Activated CD4-positive, CD25-positive, alpha-beta regulatory T cell treated with anti-CD3 and anti-CD28 coated beads, Interleukin-2, amount 50 U/mL, for 16 hours (primary cell): ENCODE results near the gene SPATA16.
"Not testable (repeated sequence)": the region's sequence is repeated elsewhere in the genome, so short reads cannot be mapped to it uniquely, and the experiment has no call there.

Source experiments
- DNase-seq: peaks from one replicate; pipeline ENCODE4 v3.0.0-alpha.2; 2020; ENCODE audit warnings: low read depth, low spot score

SPATA16 gene

GRCh38 chr3:173065543-173065981 lies 75.5 kb downstream of the SPATA16 start:
- DNase-seq: no peak

DNA sequence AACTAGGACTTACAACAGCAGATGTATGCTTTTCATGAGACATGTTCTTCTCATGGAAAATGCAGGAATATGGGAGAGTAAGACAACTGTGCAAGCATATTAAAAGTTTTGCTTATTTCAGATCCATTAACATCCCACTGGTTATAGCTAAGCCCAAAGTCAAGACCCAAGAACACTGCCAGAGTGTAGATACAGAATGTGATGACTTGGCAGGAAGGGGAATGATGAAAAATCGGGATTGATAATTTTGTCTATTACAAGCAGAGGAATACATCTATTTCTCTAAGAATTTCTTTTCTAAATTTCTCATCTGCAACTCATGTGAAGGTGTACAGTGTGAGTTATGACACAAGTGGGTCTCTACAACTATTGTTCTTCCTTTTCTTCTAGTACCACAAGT lies 76.4 kb downstream of the SPATA16 start:
- DNase-seq: no peak

GRCh38 chr3:173058229-173058628 lies 82.8 kb downstream of the SPATA16 start:
- no peak for DNase-seq

DNA sequence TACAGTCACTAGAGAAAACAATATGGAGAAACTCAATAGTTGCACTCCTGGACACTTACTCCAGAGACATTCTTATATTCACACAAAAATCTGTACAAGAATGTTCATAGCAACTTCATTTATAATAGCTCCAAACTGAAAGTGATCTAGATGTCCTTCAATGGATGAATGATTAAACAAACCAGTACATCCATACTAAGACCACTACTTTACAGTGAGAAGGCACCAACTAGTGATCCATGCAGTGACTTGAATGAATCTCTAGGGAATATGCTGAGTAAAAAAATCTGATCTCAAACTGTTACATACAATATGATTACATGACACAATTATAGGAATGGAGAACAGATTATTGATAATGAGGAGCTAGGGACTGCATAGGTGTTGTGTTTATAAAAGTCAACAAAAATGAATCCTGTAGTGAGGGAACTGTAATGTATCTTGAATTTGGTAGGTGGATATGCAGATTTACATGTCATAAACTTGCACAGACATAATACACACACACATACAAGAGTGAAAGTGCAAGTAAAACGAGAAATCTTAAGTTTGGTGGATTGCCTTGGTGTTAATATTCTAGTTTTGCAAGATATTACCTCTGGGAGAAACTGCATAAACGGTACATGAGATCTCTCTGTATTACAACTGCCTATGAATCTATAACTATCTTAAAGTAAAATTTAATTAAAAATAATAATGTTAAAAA lies 85.7 kb downstream of the SPATA16 start:
- DNase-seq: no peak

GRCh38 chr3:173049360-173049759 lies 91.7 kb downstream of the SPATA16 start:
- no peak for DNase-seq

DNA sequence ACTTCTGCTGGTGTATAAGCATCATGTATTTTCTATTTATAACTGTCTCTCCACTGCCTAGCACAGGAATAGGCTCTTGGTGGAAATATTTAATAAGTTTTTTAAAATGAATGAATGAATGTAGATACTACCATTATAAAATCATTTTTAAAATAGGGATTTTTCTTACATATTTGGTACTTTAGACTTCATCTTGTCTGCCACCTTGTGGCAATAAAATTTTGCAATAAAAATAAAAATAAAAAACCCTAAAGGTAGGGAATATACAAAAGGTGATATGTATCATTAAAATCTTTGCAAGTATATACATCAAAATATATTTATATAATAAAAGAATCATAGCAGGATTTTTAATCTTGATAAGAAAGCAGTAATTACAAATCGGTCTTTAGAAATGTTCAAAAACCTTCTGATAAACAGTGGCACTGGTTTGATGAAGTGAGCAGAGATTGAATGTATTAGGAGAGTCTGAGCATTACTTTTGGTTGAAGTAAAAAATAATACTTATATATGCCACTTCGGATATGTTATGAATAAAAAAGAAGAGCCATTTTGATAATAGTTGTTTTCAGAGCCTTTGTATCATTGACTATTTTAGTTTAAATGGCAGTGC lies 95.2 kb downstream of the SPATA16 start:
- no peak for DNase-seq

GRCh38 chr3:173044998-173045397 lies 96.0 kb downstream of the SPATA16 start:
- no peak for DNase-seq

- DNase-seq: no peak
Observed at GRCh38 chr3:173043757-173044156, 97.3 kb downstream of the SPATA16 start.

DNA sequence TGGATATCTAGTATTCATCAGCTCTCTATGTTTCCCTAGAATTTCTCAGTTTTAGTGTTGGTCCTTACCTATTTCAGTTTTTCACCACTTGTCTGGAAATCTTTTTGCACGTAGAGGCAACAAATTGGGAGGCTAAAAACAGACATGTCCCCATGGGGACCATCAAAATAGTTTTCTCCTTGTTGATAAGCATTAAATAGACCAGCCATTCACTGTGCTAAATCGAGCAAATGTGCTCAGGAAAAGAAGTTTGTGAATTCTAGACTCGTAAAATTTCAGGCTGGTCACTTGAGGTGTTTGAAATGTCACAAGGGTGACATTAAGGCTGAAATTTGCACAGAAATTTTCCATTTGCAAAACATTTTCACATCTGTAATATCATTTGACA lies 102.6 kb downstream of the SPATA16 start:
- no peak for DNase-seq

GRCh38 chr3:173037840-173038483 lies 103.1 kb downstream of the SPATA16 start:
- DNase-seq: no peak

DNA sequence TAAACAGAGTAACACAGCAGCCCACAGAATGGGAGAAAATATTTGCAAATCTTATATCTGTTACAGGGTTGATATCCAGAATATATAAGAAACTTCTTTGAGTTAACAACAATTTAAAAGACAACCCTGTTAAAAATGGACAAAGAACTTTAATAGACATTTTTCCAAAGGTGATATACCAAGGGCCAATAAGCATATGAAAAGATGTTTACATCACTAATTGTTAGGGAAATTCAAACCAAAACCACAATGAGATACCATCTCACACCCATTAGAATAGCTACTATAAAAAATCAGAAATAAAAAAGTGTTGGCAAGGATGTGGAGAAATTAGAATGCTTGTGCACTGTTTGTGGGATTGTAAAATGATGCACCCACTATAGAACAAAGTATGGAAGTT lies 110.8 kb downstream of the SPATA16 start:
- no peak for DNase-seq

DNA sequence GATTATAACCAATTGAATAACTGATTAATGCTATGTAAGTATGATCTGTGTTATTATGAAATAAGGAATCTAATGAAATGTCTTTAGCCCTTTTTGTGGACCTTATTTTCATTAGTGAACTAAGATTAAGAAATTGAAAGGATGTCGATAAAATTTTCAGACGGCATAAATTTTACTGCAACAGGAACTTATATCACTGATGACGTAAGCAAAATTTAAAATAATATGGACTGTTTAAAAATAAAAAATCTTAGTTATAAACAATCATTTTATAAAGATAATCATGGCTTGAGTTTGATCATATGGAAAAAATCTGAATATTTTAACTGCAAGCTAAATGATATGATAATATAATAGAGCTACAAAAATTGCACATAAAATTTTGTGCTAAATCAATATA lies 112.7 kb downstream of the SPATA16 start:
- DNase-seq: no peak

DNA sequence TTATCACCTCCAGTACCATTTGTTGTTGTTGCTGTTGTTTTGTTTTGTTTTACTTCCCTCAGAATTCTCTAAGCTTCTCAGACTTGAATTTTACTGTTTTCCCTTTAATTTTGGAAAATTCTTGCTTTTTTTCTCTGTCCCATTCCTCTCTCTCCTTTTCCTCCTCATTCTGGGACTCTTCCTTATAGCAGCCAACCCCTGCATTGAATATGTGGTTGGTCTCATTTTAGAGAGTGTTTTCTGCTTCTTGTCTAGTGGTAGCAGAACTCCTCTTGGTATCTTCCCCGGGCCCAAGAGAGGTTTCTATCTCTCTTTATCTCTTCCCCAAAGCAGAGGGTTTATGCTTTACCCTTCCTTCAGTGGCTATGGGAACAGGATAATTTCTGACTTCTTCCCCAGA lies 113.6 kb downstream of the SPATA16 start:
- no peak for DNase-seq

DNA sequence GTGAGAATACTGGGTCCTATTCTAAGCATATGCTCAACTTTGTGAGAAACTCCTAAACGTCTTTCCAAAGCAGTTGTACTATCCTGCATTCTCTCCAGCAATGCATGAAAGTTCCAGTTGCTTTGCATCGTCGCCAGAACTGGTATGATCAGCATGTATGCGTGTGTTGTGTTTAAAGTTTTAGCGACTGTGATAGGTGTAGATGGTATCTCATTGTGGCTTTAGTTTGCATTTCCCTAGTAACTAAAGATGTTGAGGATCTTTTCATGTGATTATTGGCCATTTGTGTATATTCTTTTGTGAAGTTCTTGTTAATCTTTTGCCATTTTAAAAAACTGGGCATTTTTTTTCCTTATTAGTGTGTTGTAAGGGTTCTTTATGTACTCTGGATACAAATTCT lies 115.1 kb downstream of the SPATA16 start:
- DNase-seq: no peak

- no peak for DNase-seq
Observed at GRCh38 chr3:173021547-173022185, 119.4 kb downstream of the SPATA16 start.

DNA sequence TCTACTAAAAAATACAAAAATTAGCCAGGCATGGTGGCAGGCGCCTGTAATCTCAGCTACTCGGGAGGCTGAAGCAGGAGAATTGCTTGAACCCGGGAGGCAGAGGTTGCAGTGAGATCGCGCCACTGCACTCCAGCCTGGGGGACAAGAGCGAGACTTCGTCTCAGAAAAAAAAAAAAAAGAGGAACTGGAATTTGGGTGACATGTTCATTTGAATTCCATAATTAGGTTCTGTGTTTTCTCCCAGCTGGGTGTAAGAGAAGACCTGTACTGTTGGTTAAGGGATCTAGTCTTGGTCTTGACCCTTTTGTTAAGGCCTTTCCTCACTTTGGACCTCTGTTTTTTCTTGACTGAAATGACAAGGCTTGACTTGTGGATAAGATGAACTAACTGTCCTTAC lies 120.9 kb downstream of the SPATA16 start:
- DNase-seq: not testable (repeated sequence)

GRCh38 chr3:173019378-173019777 lies 121.7 kb downstream of the SPATA16 start:
- DNase-seq: no peak

GRCh38 chr3:173018758-173019157 lies 122.3 kb downstream of the SPATA16 start:
- DNase-seq: no peak

DNA sequence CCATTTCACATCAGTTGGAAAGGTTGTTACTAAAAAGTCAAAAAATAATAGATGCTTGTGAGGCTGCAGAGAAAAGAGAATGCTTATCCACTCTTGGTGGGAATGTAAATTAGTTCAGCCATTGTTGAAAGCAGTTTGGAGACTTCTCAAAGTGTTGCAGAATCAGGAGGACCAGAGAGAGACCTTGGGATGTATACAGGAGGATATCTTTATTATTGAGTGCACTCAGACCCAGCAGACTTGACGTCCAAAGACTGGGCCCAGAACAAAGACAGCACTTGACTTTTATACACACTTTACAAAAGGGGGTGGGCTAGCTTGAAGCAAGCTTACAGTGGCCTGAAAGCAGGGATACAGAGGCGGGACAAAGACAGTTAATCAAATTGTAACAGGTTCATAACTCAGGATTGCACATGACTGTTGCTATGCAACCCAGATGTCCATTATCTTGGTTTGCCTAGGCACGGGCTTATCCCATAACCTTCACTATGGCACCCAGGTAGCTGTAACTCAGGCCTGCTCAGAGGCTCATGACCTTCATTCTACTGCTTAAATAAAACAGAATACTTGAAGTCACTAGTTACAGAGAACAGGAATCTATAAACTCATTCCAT lies 127.7 kb downstream of the SPATA16 start:
- DNase-seq: no peak

DNA sequence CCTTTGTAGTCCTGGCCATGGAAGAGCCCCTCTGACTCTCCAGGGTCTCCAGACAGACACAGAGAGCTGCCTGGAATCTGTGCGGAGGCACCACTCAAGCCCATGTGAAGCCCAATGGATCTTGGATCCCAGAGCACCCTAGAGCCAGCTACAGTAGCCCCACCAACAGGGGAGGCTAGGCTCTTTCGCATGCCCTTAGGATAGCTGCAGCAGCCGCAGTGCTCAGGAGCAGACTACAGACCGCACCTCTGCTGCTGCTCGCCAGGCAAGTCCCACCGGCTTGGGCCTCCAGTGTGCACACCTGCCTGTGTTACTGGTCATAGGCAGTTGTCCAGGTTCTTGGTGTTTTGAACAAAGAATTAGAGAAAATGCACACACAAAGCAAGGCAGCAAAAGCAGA lies 131.6 kb downstream of the SPATA16 start:
- DNase-seq: no peak

- no peak for DNase-seq
Observed at GRCh38 chr3:173008978-173009377, 132.1 kb downstream of the SPATA16 start.

- no peak for DNase-seq
Observed at GRCh38 chr3:173007079-173007723, 133.8 kb downstream of the SPATA16 start.
